ENCODE measurements around the gene FAM72A.
"Not testable (repeated sequence)": the region's sequence is repeated elsewhere in the genome, so short reads cannot be mapped to it uniquely, and the experiment has no call there.

FAM72A gene

DNA sequence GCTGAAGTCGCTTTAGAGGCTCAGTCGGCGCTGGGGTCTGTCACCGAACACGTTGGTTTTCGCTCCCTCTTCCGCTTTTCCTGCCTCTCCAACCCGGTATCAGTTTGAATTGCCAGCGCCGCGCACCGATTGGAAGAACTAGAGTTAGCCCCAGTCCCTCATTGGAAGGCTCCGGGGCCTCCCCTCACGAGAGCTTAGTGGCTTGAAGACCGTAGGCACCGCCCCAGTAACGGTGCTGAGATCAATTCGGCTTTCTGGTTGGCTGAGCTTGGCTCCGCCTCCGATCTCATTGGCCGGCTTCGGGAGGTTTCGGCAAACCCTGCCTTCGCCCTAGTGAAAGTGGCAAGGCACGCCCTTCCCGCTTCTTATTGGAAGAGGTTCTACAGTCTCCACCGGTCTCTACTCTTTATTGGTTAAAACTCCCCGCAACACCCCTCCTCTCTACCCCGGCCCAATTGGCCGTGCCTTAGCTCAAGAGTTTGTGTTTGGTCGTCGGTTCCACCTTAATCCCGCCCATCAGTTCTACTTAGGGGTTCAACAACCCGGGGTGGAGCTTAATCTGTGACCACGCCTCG is at the start of gene FAM72A:
Gene FAM72A, minus strand, starts transcription at position 51 of the 575 bp plus-strand sequence. CDS start 814 bp downstream, outside the sequence.
- DNase-seq (ENCODE audit: low read depth): not testable (repeated sequence)

DNA sequence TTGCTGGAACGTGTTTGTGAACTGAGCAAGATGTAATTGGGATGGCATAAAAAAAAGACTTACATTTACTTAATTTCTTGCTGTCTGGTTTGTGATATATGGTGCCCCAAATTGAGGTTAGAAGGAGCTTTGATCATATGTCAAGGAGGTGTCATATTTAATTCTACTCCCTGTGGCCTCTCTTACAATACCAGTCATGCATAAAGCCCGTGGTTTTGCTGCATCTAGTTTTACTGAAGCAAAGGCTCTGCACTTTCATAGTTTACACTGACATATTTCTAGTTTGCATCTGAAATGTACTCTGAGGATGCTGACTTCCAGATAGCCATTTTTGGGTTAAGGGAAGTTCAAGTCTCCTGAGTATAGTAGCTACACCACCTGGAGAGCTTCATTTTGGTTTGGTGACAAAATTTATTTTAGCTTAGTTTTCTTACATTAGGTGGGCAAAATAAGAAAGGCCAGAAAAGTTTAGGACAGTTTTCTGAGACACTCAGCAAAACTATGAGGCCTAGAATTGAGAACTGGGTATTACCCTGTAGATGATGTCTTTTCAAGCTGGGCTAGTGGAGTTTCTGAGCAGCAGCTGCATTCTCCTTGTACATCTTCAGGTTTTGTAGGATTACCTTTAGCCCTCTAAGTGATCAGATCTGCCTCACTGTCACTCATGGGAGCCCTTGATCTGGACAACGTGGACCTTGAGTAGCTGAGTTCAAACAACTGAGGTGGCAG is 48.5 kb upstream of the FAM72A start:
- DNase-seq (ENCODE audit: low read depth): not testable (repeated sequence)

DNA sequence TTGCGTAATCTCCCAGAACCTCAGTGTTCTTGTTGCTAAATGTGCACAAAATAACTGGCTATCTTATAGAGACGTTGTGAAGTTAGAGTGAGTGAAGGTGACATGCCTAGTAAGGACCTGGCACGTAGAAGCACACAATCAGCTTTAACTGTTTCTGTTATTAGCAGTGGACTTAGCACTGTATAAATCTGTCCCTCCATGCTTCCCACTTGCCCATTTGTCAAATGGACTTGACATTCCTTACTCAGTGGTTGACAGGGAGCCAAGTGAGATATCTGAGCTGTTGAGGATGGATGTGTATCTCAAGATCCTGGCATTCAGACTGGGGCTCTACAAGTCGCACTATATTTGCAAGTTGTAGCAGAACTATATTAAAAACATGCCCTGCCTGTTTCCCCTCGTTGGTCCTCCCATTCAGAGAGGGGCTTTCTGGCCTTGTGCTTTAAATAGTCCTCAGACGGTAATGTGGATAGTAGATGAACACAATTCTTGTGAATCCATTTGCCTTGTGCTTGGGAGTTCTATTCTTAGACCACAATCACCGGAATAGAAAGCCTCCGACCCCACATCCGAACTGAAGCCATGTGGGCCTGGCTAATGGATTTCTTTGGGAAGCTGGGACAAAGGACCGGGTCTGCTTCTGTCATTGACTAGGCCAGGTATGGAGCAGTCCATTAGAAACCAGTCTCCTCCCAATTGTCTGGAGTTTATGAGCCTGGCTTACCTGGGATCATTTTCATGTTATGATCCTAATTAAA is 43.7 kb upstream of the FAM72A start:
- not testable (repeated sequence) for DNase-seq (ENCODE audit: low read depth)

DNA sequence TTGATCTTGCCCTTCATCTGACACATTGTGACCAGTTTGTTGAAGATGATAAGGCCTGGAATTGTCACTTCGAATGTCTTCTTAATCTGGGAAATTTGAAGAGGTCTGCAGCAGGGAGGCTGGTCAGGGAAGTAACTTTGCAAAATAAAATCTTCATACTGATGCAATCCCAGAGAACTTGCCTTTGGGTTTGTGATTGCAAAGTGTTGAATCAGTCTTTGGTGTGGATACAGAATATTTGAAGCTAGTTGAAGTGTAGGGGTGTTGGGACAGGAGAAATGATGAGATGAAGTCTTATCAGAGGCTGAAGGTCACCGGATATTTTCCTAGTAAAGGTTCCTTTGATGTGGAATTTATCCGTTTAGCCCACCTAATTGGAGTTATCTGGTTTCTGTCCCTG is 42.8 kb upstream of the FAM72A start:
- DNase-seq (ENCODE audit: low read depth): not testable (repeated sequence)

DNA sequence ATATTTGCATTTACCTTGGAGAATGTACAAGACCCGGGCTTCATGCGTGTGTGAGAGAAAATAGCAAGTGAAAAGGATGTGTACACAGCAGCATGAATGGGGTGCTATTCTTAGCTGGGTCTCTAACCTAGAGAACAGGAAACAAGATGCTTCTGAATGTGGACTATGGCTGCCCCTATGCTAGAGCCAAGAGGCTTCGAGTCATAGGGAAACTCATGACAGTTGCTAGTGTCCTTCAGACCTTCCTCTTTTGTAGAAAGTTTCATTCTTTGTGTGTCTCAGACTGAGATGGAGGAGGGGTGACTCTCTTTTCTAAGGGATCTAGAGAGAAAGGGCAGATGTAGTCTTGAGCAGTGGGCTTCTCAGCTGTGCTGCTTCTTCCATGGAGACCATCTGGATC is 40.7 kb upstream of the FAM72A start:
- peak; percentile 33 for DNase-seq (ENCODE audit: low read depth)

DNA sequence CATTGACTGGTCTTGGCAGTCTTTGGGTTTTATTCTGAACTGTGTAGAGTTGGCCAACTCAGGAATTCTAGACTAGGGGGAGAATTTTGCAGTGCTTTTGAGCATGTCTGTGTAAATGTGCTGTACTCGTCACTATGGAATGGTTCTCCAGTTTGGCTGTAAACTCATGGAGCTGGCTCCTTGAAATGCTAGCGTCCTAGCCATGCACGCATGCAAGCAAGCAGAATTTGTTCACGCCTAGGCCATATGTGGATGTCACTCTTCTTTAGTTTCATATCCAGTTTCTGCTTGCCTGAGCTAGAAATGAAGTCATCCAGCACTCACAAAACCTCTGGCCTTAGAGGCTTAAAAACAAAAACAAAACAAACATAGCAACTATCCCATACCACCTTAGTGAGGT is 37.6 kb upstream of the FAM72A start:
- DNase-seq (ENCODE audit: low read depth): peak; percentile 36

DNA sequence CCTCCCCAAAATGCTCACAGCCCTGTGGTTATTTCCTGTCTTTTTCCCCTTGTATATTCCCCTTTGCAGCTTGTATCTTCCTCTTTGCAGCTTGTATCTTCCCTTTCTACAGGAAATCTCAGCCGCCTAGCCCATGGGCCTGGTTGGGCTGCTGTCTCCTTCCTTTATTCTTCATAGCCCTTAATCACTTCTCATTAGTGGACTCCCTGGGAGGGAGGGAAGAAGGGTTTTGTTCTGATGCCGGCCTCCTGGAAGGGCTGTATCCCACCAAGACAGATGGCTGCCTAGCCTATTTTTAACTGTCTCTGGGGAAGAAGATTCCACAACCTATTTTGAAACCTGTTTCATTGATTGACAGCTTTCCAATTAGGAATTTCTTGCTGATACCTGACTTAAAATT is 32.6 kb upstream of the FAM72A start:
- not testable (repeated sequence) for DNase-seq (ENCODE audit: low read depth)

DNA sequence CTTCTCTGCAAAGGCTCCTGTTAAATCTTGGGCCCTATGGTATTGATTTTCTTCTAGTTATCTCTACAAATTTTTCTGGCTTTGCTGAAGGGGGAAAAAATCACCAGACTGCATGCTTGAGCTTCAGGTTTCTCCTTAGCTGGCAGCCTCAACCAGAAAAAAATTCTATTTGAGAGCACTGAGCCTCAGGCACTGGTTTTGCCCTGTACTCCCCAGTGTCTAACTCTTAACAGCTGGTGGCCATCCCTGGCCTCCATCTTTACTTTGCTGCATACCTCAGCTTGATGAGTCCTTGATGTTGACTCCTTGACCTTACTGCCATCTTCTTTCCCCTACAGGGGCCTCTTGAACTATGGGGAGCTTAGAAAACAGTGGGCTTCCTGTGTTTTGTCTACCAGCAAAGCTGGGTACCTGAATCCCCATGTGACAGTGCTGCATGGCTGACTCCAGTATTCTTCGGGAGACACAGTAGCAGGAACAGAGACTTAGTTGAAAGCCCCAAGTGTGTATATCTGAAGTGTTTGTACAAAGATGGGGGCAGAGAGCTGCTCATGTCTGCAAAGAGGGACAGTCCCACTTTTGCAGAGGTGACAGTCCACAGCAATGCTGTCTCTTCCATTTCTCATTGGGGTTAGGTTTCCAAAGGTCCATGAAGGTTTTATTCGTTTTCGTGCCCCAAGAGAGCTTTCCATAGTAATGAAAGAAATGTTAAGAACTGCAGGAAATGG is 31.7 kb upstream of the FAM72A start:
- DNase-seq (ENCODE audit: low read depth): not testable (repeated sequence)

DNA sequence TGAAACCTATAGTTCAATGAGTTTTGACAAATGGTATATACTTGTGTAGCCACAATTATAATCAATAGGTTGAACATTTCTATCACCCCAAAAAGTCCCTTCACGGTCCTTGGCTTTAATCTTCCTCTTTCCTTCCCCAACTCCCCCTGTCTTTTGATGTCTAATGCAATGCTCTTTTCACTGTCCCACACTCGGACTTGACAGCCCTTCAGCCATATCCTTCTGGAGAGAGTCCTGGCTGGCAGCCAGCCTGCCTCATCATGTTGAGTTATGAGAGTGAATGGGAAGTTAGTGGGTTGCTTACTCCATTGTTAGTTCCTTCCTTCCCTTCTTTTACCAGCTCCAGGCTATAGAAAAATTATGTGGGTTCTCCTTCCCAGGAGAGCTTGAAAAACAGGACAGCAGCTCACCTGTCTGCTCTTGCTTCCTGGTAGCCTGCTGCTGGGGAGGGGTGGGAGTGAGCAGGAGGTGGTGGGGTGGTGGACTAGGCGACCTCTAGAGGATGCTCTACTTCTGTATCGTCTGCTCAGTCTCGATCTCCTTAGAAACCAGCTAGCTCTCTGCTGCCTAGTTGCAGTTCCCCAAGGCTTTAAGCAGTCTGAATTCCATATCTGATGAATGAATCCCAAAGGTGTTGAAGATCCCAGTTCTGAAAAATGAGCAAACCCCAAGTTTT is 30.5 kb upstream of the FAM72A start:
- not testable (repeated sequence) for DNase-seq (ENCODE audit: low read depth)

DNA sequence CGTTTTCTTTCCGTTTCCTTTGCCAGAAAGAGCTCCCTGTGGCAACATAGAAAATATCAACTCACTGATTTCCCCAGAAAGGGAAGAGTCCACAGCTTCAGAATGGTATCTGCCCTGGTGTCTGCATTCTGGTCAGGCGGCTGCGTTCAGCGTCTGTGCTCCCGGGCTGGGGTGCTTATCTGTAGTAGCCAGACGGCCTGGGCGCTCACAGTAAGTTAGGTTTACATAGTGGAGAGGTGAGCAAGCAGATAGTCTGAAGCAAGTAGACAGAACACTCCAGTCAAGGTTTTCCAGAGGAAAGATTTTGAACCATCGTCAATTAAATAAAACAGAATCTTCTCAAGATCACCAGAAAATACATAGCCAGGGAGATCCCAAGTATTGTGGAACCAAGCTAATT is 29.4 kb upstream of the FAM72A start:
- not testable (repeated sequence) for DNase-seq (ENCODE audit: low read depth)

DNA sequence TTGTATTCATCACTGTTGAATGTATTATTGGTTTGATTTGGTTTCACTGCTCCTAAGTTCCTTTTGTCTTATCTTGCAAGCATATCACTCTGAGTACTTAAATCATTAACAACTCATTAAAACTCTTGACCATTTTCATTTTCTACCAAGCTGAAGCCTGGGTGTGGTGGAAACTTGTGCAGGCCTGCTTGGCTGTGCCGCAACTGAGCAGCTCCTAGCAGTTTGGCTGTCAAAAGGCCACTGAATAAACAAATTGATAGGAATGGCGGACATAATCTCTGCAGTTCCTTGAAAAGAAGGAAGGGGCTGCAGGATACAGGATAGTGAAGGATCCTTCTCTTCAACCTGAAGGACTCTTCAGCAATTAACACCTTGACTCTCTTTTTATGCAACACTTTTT is 26.6 kb upstream of the FAM72A start:
- not testable (repeated sequence) for DNase-seq (ENCODE audit: low read depth)

DNA sequence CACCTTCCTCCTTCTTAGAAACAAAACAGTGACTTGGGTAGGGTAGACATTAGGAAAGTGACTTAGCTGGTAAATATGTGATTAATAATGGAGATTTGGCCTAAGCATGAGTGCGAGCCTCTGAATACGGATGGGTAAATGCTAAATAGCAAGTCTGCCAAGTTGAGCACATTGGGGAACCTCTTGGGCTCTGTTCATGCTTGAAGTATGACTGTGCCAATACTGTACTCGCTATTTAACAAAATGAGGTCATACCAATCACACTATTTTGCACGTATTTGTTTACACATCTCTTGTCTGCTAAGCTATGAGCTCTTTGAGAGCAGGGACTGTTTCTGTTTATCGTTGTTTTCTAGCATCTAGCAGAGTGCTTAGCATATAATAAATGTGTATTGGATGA is 24.2 kb upstream of the FAM72A start:
- not testable (repeated sequence) for DNase-seq (ENCODE audit: low read depth)

DNA sequence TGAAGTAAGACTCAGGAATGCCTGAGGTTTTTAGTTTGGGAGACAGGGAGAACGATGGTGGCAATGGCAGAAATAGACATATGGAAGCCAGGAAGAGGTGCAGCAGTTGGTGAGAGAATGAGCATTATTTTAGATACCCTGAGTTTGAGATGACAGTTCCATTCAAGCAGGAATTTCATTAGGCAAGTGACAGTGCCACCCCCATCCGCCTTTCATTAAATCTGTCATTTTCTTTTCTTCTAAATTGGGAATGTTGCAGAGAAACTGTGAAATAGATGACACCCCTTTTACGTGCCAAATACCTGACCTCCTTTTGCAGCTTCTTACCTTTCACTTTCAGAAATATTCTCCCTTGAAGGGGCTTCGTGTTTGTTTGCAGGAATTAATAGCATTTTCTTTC is 22.7 kb upstream of the FAM72A start:
- DNase-seq (ENCODE audit: low read depth): not testable (repeated sequence)

DNA sequence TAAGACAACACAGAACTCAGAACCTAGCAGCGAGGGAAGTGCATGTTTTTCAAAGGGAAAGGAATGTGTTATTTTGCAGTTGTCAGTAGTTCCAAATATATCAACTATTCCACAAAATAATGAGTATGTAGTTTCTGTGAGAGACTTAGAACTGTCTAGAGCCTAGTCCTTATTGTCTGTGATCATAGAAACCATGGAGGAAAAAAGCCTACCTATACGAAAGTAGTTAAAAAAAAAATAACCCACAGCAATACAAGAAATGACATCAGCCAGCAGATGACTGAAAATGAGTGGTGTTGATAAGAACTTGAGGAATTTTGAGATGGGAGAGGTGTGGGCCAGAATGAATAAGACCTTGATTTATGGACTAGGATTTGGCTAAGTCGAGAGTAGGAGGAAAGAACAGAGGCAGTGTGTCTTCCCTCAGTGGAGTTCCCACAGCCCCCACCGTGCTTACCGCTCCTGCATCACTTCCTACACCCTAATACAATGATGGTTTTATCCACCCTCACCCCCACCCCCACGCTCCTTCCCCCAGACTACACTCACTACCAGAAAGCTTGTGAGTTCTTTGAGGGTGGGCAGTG is 21.6 kb upstream of the FAM72A start:
- peak; percentile 1 for DNase-seq (ENCODE audit: low read depth)

DNA sequence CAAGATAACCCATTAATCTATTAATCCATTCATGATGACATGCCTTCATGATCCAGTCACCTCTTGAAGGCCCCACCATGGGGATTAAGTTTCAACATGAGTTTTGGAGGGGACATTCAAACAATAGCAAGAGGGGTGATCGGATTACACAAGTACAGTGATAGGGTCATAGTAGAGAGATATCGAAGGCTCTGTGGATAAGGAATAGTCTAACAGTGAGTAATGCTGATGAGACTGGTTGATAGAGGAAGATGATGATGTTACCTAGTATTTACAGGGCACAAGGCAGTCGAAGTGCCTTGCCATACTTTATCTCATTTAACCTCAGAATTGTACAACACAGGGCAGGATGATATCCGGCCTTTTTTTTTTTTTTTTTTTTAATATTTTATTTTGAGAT is 18.9 kb upstream of the FAM72A start:
- DNase-seq (ENCODE audit: low read depth): not testable (repeated sequence)

DNA sequence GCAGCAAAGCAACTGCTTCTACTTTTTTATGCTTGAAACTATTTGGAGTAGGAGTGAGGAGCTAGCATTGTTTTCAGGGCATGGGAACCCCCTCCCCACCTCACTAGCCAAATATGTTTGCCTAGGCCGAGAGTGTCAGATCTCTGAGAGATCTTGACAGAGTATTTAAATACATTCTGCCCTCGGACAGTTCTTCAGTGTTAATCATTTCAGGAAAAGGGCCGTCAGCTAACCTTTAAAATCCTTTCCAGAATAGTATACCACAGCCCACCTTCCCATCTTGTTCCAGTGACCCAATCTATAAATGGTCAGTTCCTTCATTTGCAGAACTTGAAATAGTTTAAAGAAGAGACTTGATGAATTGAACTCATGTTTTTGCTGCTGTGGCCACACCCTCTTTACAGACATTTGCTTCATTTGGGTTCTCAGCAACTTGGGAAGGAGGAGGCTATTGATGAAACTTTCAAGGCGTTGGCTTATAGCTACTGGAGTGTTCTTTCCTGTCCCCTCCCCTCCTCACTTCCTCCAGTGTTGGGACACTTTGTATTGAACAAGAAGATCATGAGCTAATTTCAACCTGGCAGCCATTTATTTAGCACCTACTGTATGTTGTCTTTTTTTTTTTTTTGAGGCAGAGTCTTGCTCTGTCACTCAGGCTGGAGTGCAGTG is 17.8 kb upstream of the FAM72A start:
- peak; percentile 15 for DNase-seq (ENCODE audit: low read depth)

DNA sequence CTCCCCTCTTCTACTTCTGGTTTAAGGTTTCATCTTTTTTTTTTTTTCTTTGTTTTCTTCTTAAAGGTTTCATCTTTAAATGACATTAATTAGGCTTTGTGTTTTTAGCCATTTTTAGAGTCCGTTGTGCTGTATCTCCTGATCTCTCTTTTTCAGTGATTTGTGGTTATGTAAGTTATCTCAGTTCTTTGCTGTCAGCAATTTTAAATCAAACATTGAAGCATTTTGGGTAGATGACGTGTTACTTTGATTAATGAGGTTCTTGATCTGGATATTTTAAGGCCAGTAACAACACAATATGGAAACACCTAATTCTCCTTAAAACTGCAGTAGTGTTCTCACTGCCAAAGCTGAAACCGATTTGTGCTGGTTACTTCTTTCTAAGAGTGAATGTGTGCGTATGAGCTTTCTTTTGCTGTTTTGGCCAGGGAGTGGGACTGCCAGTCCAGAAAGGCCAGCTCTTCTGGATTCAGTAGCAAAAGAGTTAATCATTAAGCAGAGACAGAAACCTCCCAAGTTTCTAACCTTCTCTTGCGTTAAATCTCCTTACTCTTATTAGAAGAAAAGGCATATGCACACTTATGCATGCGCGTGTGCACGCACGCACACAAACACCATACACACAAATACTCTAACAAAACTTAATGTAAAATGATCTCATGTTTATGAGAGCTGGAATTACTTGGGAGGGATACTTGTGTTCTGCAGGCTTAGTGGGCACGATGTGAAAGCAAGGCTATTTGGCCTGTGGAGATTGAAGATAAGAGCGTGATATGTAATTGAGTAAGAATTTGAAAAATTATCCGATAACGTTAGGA is 17.1 kb upstream of the FAM72A start:
- DNase-seq (ENCODE audit: low read depth): not testable (repeated sequence)

DNA sequence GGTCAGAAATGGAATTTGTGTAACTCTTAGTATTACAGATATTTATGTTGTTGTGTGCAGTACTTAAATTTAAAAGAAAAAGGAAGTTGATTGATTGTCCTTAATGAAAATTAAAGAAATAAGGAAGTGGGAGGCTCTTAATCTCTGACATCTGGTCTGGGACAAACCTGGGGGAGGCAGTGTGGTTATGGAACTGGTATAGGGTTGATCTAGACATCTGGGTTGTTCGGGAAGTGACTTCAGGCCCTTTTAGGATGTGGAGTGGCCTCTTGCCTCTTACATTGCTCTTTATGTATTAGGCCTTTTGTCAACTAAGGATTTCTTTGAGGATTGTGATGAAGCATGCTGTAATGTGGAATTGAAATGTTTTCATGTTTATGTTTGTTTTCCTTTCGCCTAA is 16.1 kb upstream of the FAM72A start:
- not testable (repeated sequence) for DNase-seq (ENCODE audit: low read depth)

DNA sequence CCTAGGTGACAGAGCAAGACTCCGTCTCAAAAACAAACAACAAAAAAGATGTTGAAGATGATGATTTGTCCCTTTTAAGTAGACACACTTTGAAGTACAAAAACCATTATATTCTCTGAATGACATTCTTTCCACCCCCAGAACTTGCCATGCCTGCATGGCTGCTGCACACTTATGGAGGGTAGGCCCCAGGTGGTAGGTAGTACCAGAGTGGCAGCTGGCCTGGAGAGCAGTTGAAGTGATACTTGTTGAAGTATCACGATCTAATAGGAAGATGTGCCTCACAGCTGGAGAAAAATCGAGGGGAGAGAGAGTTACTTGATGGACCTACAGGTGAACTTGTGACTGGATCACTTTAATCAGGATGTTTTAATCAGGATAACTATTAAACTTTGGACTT is 15.6 kb upstream of the FAM72A start:
- not testable (repeated sequence) for DNase-seq (ENCODE audit: low read depth)

Measured in EH (cell line).